RKO (cell line): ENCODE data around the gene PRKCA.
"Not testable (repeated sequence)": the region's sequence is repeated elsewhere in the genome, so short reads cannot be mapped to it uniquely, and the experiment has no call there.

Experiments
- DNase-seq: peaks from one replicate; pipeline ENCODE4 v3.0.0-alpha.2; 2016; ENCODE audit warnings: low spot score

Gene PRKCA

GRCh38 chr17:66715745-66716156, 413.3 kb downstream of the PRKCA start:
- DNase-seq, result peak; percentile 78

DNA sequence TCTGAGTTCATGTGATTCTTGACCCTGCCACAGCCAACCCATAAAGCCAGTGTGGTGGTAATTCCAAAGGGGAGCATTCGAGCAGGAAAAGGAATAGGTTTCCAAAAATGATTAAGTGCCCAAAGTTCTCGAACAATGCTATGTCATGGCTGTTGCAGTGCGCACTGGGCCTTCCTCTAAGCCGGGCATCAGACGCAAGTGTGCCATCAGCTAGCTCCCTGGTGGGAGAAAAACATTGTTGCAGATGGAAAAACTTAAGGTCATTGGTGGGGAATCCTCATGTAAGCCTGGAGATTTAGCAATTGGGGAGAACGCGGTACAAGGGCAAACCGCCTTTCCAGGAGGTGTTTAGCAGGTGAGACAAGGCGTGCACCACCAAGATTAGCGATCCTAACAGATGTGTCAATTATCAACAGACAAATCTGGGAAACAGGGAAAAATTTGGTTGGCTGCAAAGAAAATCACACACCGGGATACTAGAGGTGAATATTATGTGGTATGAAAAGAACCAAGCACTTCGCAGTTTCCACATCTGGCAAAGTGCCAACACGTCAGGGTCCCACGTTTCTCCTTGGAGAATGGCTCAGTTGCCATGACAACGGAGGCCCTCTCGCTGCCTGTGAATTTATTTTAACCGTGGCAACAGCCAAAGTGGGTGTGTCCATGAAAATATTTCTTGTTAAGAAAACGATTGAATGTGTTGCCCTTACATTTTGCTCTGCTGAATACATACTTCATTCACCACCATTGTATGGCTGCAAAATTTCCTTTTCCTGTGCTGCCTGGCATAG, 414.0 kb downstream of the PRKCA start:
- DNase-seq, result no peak

DNA sequence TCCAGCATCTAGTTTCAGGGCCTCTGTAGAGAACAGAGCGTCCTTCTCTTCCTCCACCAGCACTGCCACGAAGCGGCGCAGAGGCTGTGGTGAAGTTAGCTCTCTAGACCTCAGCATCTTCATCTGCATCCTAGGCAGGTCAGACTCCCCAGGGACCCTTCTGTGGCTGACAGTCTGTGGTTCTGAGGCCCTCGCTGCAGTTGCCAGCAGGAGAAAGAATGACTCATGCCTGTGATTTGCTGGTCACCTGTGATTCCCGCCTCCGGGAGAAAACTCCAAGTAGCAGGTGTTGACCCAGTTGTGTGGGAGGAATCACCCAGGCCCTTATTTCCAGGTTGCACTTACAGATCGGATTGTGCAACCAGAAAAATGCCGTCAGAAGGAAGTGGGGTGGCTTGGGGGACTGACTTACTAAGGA, 415.2 kb downstream of the PRKCA start:
- no peak for DNase-seq

DNA sequence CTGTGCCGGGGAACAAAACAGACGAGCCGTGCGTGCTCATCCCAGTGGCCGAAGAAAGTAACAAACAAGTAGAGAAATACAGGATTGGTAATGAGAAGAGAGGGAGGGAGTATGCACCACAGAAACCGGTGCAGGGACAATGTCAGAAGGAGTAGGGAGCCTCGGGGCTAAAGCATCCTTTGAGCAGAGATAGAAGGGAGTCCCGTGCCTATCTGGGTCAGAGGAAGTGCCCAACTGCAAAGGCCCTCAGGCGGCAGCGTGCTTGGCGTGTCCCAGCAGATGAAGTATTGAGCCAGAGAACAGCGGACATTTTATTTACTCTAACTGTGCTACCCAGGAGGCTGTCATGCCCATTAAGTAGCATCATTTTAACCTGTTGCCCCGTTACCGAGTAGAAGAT, 417.6 kb downstream of the PRKCA start:
- DNase-seq, result no peak

- DNase-seq, result no peak
Observed at GRCh38 chr17:66720567-66720966, 418.2 kb downstream of the PRKCA start.

DNA sequence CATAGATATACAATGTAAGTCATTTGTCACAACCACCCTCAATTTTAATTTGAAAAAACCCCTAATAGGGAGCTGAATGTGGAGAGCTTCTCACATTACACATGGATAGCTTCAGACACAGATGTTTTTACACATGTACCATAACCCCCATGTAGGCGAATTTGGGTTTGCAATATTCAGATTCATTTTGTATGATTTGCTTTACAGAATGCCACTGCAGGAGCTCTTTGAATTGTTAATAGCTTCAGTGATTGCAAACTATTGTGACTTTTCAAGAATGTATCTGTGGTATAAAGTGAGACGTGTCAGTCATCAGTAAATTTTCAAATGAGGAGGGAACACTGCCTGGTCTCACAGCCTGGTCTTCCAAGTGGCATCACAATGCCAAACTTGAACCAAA, 419.9 kb downstream of the PRKCA start:
- no peak for DNase-seq

GRCh38 chr17:66724581-66725341, 422.3 kb downstream of the PRKCA start:
- DNase-seq, result no peak

DNA sequence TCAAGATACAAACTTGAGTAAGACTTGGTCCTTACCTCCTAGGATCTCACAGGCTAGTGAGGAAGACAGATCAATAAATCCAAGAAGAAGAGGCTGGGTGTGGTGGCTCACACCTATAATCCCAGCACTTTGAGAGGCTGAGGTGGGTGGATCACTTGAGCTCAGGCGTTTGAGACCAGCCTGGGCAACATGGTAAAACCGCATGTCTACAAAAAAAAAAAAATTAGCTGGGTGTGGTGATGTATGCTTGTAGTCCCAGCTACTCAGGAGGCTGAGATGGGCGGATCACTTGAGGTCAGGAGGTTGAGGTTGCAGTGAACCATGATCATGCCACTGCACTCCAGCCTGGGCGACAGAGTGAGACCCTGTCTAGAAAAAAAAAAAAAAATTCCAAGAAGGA, 423.0 kb downstream of the PRKCA start:
- not testable (repeated sequence) for DNase-seq

DNA sequence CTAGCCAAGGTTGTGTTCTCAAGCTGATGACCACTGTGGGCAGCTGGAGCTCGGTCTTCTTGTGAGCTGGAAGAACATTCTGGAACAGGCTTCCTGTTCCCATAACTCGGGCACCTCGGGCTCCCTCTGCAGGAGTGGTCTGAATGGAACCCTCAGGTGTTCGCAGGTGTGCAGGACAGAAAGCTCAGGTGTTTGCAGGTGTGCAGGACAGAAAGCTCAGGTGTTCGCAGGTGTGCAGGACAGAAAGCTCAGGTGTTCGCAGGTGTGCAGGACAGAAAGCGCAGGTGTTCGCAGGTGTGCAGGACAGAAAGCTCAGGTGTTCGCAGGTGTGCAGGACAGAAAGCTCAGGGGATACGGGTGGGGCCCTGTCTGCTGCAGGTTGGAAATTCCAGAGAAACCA, 423.5 kb downstream of the PRKCA start:
- no peak for DNase-seq

GRCh38 chr17:66726371-66726770, 424.0 kb downstream of the PRKCA start:
- no peak for DNase-seq

DNA sequence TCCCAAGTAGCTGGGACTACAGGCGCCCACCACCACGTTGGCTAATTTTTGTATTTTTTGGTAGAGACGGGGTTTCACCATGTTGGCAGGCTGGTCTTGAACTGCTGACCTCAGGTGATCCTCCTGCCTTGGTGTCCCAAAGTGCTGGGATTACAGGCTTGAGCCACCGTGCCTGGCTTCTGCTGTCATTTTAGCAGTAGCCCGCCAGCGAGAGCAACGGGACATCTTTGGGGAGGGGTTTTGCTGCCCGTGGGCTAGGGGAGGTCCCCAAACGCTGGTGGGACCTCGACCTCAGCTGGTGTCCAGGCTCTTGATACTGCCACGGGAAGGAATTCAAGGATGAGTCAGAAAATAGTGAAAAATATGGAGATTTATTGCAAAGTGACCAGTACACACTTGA, 424.4 kb downstream of the PRKCA start:
- no peak for DNase-seq

GRCh38 chr17:66727634-66728570, 425.5 kb downstream of the PRKCA start:
- peak; percentile 81 for DNase-seq

DNA sequence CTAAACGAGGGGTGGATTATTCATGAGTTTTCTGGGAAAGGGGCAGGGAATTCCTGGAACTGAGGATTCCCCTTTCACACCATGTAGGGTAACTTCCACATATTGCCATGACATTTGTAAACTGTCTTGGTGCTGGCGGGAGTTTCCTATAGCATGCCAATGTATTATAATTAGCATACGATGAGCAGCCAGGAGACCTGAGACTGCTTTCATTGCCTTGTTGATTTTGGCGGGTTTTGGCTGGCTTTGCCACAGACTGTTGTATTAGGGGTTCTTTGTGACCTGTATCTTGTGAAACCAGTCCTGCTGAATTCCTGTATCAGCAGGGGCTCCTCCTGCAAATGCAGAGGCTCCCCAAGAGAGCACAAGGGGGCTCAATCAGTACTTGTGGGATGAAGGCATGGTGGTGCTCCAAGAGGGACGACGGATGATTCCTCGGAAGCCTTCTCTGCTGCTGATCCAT, 428.1 kb downstream of the PRKCA start:
- no peak for DNase-seq

GRCh38 chr17:66733759-66734158, 431.3 kb downstream of the PRKCA start:
- no peak for DNase-seq

DNA sequence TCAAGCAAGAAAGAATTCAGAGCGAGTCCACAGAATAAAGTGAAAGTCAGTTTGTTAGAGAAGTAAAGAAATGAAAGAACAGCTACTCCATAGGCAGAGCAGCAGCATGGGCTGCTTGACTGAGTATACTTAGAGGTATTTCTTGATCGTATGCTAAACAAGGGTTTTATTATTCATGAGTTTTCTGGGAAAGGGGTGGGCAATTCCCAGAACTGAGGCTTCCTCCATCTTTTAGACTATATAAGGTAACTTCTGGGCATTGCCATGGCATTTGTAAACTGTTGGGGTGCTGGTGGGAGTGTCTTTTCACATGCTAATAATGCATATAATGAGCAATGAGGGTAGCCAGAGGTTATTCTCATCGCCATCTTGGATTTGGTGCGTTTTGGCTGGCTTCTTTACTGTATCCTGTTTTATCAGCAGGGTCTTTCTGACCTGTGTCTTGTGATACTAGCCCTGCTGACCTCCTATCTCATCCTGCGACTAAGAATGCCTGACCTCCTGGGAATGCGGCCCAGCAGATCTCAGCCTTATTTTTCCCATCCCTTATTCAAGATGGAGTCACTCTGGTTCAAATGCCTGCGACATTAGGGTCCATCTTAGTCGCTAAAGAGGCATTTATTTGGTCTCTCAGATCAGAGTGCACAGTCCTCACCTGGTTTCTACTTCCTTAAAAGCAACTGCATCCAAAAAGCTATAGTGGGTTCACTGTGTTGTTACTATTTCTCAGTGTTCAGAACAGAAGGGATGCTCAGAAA, 432.0 kb downstream of the PRKCA start:
- DNase-seq, result no peak

- no peak for DNase-seq
Observed at GRCh38 chr17:66737524-66737923, 435.1 kb downstream of the PRKCA start.

GRCh38 chr17:66738301-66738700, 435.9 kb downstream of the PRKCA start:
- DNase-seq, result no peak

GRCh38 chr17:66739553-66739952, 437.1 kb downstream of the PRKCA start:
- no peak for DNase-seq

GRCh38 chr17:66740226-66740625, 437.8 kb downstream of the PRKCA start:
- DNase-seq, result no peak

- DNase-seq, result no peak
Observed at GRCh38 chr17:66743511-66743910, 441.1 kb downstream of the PRKCA start.

- no peak for DNase-seq
Observed at GRCh38 chr17:66746736-66747135, 444.3 kb downstream of the PRKCA start.
